ENCODE measurements around the gene LDLRAD3.

LDLRAD3 gene

GRCh38 chr11:36078686-36079055 is 134.8 kb downstream of the LDLRAD3 start:
- no peak for DNase-seq

GRCh38 chr11:36079878-36080675 is 136.2 kb downstream of the LDLRAD3 start:
- no peak for DNase-seq

DNA sequence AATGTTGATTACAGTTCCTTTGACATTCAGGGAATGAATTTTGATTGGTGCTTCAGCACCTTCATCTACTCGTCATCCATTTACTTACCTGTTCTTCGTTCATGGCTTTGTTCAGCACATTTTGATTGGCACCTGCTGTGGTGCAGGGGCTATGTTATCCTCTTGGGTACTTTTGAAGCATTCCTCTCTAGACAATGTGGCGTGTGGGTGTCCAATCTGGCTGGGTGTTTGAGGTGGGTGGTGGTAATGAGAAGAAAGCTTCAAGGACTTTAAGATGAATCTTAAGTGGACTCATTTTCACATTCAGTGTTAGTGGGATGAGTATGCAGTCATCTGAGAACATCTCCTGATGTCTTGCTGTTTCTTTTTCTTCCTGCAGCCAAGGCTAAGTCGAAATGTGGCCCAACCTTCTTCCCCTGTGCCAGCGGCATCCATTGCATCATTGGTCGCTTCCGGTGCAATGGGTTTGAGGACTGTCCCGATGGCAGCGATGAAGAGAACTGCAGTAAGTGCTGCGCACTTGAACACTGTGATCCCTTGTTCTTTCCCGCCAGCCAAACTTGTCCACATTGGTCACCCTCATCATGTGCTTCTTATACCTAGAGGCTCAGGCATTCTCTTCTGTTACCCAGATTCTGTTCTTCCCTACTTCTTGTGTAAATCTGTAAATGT is 137.5 kb downstream of the LDLRAD3 start:
- DNase-seq = no peak

DNA sequence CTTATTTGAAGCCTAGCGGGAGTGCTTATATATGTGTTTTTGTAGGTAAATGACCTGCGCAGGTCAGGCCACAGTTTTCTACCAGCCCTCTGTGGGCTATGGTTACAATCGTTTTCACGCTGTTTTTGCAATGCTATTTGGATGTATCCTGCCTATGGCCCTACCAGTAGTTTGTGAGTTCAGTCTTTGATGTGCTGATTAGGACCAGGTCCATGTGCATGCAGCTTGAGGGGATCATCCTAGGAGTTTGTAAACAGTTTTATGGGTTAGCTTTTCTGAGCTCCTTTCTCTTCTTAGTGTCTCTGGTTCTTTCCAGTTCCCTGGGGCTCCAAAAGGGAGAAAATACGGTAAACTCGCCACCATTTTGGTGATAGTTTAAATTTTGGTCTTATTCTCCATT is 142.5 kb downstream of the LDLRAD3 start:
- DNase-seq = no peak

- DNase-seq = no peak
Measured at GRCh38 chr11:36088266-36088972, 144.6 kb downstream of the LDLRAD3 start.

GRCh38 chr11:36089920-36090319 is 146.1 kb downstream of the LDLRAD3 start:
- no peak for DNase-seq

DNA sequence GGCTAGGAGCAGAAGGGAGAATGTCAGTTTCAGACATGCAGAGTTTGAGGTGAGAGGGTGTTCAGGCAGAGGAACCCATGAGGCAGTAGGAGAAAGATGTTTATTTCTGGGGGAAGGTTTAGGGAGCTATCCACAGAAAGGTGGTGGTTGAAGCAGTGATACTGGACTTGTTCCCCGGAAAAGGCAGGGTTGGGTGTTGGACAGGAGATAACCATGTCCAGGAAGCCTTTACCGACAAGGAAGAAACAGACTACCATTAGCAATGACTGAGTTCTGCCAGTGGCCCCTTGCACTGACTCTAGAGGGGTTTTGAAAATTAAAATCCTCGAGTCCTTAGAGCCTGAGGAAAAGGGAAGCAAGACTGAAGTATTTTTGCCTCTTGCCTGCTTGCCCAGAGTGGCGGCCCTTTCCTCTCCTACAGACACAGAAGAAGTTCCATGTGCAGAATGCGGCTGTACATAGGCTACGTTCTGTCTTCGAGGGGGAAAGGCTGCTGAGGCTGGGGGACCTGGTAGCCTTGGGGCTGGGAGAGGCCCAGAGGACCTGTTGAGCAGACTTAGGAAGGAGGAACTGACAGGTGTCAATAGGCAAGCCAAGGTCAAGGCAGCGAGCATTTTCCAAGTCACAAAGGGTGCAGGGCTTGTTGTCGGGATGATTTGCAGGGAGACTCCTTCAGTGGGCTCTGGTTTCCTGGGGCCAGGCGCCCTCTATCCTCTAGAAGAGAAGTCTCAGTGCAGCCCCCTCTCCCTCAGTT is 146.7 kb downstream of the LDLRAD3 start:
- no peak for DNase-seq

- no peak for DNase-seq
Measured at GRCh38 chr11:36091256-36091811, 147.5 kb downstream of the LDLRAD3 start.

DNA sequence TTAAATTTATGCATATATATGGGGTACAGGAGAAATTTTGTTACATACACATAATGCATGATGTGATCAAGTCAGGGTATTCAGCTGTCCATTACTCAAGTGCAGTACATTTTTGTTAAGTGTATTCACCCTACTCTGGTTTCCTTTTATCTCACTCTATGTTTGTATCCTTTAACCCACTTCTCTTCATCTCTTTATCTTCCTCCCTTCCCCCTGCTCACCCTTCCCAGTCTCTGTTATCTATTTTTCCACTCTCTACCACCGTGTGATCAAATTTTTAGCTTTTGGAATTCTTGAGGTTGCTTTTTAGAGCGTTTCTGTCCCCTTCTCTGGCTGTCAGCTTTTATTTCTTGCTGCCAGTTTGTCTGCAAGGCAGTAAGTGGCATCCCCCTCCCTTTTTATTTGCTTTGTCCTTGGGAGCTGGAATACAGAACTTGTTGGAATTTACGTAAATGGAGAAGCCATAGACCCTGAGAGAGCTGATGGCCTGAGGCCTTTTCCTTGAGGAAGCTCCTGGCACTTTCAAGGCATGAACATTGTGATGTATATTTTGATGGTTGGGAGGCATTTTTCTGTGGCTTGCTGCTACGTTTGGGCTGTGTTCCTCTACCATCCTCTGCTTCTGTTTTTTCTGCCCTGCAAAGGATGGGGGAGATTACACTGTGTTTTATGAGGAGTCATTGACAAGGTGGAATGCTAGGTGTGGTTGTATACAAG is 148.6 kb downstream of the LDLRAD3 start:
- DNase-seq = no peak

- DNase-seq = no peak
Measured at GRCh38 chr11:36093548-36093947, 149.7 kb downstream of the LDLRAD3 start.

GRCh38 chr11:36094164-36094563 is 150.3 kb downstream of the LDLRAD3 start:
- no peak for DNase-seq

DNA sequence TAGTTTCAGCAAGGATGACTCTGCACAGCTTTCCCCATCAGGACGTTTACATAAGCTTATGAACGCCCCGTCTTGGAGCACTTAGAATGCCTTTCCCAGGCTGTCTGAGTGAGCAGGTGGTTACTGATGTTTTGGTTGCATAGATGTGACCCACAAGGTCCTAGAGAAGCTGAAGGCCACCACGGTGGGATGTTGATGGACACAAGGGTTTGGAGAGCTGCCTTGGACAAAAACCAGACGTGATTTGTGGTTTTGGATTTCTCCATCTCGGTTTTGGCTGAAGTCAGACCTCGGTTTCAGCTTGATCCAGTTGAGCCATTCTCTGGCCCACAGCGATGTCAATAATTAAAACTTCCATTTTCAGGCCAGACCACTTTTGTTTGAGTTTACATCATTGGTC is 151.9 kb downstream of the LDLRAD3 start:
- DNase-seq = no peak

- no peak for DNase-seq
Measured at GRCh38 chr11:36097219-36097650, 153.4 kb downstream of the LDLRAD3 start.

GRCh38 chr11:36098087-36098486 is 154.2 kb downstream of the LDLRAD3 start:
- no peak for DNase-seq

DNA sequence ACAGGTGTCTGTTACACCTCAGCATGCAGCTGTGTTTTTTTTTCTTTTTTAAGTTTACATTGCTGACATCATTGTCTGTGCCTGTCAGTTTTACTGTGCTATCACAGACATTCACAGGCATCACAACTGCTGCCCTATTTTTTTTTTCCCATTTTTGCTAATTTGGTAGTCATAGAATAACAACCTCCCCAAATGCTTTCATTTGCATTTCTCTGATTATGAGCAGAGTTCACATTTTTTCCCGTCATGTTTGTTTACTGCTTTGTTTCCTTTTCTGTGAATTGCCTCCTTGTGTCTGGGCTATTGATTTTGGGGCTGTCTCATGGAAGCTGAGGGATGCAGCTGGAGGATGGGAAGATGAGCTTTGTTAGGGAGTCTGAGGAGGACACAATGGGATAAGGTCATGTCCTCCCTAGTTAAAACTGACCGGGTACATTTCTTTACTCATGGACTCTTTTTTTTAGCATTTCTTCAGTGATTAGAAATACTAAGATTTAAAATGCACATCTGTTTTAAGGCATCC is 155.1 kb downstream of the LDLRAD3 start:
- DNase-seq = no peak

DNA sequence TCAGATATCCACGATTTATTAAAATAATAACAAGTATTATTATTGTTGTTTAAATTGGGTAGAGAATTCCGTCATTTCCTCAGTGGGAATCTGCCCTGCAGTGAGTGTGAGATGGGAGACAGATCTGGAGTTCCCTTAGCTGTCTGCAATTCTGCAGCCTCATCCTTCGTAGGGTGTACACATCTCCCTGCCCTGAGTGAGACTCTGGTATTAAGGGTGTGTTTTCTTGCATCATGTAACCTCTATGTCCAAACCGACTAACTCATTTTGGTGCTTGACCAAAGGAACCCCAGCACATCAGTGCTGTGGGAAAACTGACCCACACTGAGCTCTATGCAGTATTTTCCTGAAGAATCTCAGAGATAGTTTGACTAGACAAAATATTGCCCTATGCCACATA is 157.6 kb downstream of the LDLRAD3 start:
- no peak for DNase-seq

- DNase-seq = no peak
Measured at GRCh38 chr11:36102868-36103267, 159.0 kb downstream of the LDLRAD3 start.

DNA sequence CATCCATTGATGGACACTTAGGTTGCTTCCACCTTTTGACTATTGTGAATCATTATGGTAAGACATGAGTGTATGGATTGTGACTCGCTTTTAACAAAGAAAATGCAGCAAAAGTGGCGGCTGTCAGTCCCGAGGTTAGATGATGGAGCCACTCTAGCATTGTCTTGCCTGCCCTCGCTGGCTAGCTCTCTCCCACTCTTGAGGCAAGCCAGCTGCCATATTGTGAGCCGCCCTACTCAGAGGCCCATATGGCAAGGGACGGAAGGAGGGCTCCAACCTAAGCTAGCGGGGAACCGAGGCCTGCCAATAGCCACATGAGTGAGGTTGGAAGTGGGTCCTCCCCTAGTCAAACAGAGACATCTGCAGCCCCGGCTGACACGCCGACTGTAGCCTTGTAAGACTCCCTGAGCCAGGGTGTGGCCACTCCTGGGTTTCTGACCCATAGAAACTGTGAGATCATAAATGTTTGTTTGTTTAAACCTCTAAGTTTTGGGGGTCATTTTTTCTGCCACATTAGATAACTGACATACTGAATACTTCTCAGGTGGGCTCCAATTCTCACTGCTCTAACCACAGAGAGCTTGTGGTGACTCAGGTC is 160.2 kb downstream of the LDLRAD3 start:
- DNase-seq = no peak

GRCh38 chr11:36104660-36104992 is 160.8 kb downstream of the LDLRAD3 start:
- no peak for DNase-seq

GRCh38 chr11:36105743-36106581 is 162.1 kb downstream of the LDLRAD3 start:
- DNase-seq = no peak

GRCh38 chr11:36107547-36107946 is 163.7 kb downstream of the LDLRAD3 start:
- DNase-seq = no peak

Data from central memory CD4-positive, alpha-beta T cell (primary cell).